SK-N-SH (cell line): ENCODE data around the gene RNF215. TPM values are rescaled to one million over a fixed set of nuclear protein-coding genes. Genes with fewer than 3 reads are reported as not detected.

Source experiments
- FOXJ3 ChIP-seq: sonication (generic); formaldehyde crosslinking; IDR thresholded peaks from 2 replicates; pipeline ENCODE4 v1.5.1; 2020; ENCODE audit warnings: mild to moderate bottlenecking, missing genetic modification reagents
- GABPA ChIP-seq: IDR thresholded peaks from 2 replicates; pipeline ENCODE4 v1.4.0; 2012; ENCODE audit warnings: low read depth, mild to moderate bottlenecking
- JUND ChIP-seq: IDR thresholded peaks from 2 replicates; pipeline ENCODE4 v1.4.0; 2012
- TCF12 ChIP-seq: IDR thresholded peaks from 2 replicates; pipeline ENCODE4 v1.4.0; 2012
- polyA plus RNA-seq, 3 experiments: library from polyadenylated mRNA; depleted of rRNA; stranded (reverse); fragments of >200 nt; gene quantifications; 2 replicates each; pipeline ENCODE4 v1.2.3, GENCODE V29; 2012
- small RNA-seq, 7 experiments: library from RNA; depleted of rRNA; stranded (forward); fragments of <200 nt; gene quantifications; one replicate each; pipeline ENCODE3, GENCODE V24; 2012
- TF ChIP-seq, protein P1 (sequence below): IDR thresholded peaks from 2 replicates; pipeline ENCODE4 v1.6.1; 2012; ENCODE audit warnings: mild to moderate bottlenecking, low read depth, low read length, moderate library complexity
- TF ChIP-seq, protein P2 (sequence below): IDR thresholded peaks from 2 replicates; pipeline ENCODE4 v1.4.0; 2012; ENCODE audit warnings: low read depth
- TF ChIP-seq, protein P3 (sequence below): fragments of 200-600 bp; sonication (generic); IDR thresholded peaks from 2 replicates; pipeline ENCODE4 v1.6.1; 2017; ENCODE audit warnings: antibody characterized with exemption, mild to moderate bottlenecking, moderate library complexity

The RNF215 gene
- polyA plus RNA-seq, 1 of the 3 experiments (the other 2 are of a cell fraction): 28.6 TPM

DNA sequence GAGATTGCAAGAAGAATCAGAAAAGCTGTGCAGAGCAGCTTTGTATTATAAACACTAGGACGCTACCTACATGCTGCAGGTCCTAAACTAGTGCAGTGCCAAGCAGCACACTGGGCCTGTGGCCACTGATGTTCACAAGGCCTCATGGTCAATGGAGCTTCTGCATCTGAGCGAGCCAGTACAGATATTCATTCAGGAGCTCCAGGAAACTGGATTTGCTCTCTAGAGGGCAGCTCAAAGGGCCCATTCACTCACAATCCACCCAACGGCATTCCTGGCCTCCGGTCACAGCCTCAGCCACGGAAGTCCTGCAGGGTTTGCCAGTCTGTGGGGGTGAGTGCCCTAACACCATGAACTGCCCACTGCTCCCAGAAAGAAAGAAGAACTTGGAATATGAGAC, 54.7 kb downstream of the RNF215 start (continued):
- TF ChIP-seq, protein P1, sequence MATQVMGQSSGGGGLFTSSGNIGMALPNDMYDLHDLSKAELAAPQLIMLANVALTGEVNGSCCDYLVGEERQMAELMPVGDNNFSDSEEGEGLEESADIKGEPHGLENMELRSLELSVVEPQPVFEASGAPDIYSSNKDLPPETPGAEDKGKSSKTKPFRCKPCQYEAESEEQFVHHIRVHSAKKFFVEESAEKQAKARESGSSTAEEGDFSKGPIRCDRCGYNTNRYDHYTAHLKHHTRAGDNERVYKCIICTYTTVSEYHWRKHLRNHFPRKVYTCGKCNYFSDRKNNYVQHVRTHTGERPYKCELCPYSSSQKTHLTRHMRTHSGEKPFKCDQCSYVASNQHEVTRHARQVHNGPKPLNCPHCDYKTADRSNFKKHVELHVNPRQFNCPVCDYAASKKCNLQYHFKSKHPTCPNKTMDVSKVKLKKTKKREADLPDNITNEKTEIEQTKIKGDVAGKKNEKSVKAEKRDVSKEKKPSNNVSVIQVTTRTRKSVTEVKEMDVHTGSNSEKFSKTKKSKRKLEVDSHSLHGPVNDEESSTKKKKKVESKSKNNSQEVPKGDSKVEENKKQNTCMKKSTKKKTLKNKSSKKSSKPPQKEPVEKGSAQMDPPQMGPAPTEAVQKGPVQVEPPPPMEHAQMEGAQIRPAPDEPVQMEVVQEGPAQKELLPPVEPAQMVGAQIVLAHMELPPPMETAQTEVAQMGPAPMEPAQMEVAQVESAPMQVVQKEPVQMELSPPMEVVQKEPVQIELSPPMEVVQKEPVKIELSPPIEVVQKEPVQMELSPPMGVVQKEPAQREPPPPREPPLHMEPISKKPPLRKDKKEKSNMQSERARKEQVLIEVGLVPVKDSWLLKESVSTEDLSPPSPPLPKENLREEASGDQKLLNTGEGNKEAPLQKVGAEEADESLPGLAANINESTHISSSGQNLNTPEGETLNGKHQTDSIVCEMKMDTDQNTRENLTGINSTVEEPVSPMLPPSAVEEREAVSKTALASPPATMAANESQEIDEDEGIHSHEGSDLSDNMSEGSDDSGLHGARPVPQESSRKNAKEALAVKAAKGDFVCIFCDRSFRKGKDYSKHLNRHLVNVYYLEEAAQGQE: no peak
- TF ChIP-seq, protein P2, sequence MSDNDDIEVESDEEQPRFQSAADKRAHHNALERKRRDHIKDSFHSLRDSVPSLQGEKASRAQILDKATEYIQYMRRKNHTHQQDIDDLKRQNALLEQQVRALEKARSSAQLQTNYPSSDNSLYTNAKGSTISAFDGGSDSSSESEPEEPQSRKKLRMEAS: no peak
- TF ChIP-seq TCF12 (no peak), JUND (no peak), FOXJ3 (CRISPR knock-in tag) (no peak), GABPA (no peak)
- TF ChIP-seq, protein P3, sequence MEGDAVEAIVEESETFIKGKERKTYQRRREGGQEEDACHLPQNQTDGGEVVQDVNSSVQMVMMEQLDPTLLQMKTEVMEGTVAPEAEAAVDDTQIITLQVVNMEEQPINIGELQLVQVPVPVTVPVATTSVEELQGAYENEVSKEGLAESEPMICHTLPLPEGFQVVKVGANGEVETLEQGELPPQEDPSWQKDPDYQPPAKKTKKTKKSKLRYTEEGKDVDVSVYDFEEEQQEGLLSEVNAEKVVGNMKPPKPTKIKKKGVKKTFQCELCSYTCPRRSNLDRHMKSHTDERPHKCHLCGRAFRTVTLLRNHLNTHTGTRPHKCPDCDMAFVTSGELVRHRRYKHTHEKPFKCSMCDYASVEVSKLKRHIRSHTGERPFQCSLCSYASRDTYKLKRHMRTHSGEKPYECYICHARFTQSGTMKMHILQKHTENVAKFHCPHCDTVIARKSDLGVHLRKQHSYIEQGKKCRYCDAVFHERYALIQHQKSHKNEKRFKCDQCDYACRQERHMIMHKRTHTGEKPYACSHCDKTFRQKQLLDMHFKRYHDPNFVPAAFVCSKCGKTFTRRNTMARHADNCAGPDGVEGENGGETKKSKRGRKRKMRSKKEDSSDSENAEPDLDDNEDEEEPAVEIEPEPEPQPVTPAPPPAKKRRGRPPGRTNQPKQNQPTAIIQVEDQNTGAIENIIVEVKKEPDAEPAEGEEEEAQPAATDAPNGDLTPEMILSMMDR: no peak

Small RNA genes lying within 50 kb of the gene (small RNA-seq; reads per million reads assigned to genes)
- gene AC004832.3: 0 reads per million in 7 experiments
- 0 reads per million in 7 experiments for gene RNU6-564P

Other genes starting within 250 kb of the RNF215 start
- gene LIF, start 140.7 kb downstream of the RNF215 start, polyA plus RNA-seq (2012; rRNA removed): 24.6 and 36.5 TPM in 2 replicates
- not detected in 2 replicates for gene OSM, start 120.6 kb downstream of the RNF215 start, polyA plus RNA-seq (2012; rRNA removed)
- 14.4 and 17.4 TPM in 2 replicates for gene CASTOR1, start 97.9 kb downstream of the RNF215 start, polyA plus RNA-seq (2012; rRNA removed)
- 15.3 and 16.5 TPM in 2 replicates for gene TBC1D10A, start 60.5 kb downstream of the RNF215 start, polyA plus RNA-seq (2012; rRNA removed)
- gene SF3A1, start 30.5 kb downstream of the RNF215 start, polyA plus RNA-seq (2012; rRNA removed): 37.5 and 75.2 TPM in 2 replicates
- gene CCDC157, start 30.4 kb downstream of the RNF215 start, polyA plus RNA-seq (2012; rRNA removed): 5.8 and 7.9 TPM in 2 replicates
- gene SEC14L2, start 9.6 kb upstream of the RNF215 start, polyA plus RNA-seq (2012; rRNA removed): 14.0 and 16.1 TPM in 2 replicates
- gene MTFP1, start 38.4 kb upstream of the RNF215 start, polyA plus RNA-seq (2012; rRNA removed): 11.9 and 18.9 TPM in 2 replicates
- gene SEC14L3, start 84.6 kb upstream of the RNF215 start, polyA plus RNA-seq (2012; rRNA removed): not detected in 2 replicates
- not detected in 2 replicates for gene SEC14L4, start 118.3 kb upstream of the RNF215 start, polyA plus RNA-seq (2012; rRNA removed)
- gene SEC14L6, start 159.3 kb upstream of the RNF215 start, polyA plus RNA-seq (2012; rRNA removed): not detected in 2 replicates
- 0.08 TPM in 1 of 2 replicates, not detected in the other for gene GAL3ST1, start 187.3 kb upstream of the RNF215 start, polyA plus RNA-seq (2012; rRNA removed)
- 109 and 119 TPM in 2 replicates for gene PES1, start 204.5 kb upstream of the RNF215 start, polyA plus RNA-seq (2012; rRNA removed)
- 4.1 and 4.5 TPM in 2 replicates for gene TCN2, start 219.8 kb upstream of the RNF215 start, polyA plus RNA-seq (2012; rRNA removed)
- gene SLC35E4, start 248.4 kb upstream of the RNF215 start, polyA plus RNA-seq (2012; rRNA removed): 2.8 and 2.9 TPM in 2 replicates